ENCODE results near the gene NKAIN2.
"Not testable (repeated sequence)": the region's sequence is repeated elsewhere in the genome, so short reads cannot be mapped to it uniquely, and the experiment has no call there.

The NKAIN2 gene

GRCh38 chr6:124008988-124009765 lies 205.5 kb downstream of the NKAIN2 start:
- DNase-seq (ENCODE audit: low read depth), result no peak
- no peak overlapping the region for H3K4me3 ChIP-seq (ENCODE audit: low read depth, low read length)
- no peak for TF ChIP-seq CTCF (IDR thresholded peaks at IDR 0.05; ENCODE audit: low read depth, low read length, missing control alignments)
- in situ Hi-C loops (cut with HindIII; ENCODE audit: low sequenced_read_pairs), result no loop called here

GRCh38 chr6:124010574-124010973 lies 206.9 kb downstream of the NKAIN2 start:
- no peak for DNase-seq (ENCODE audit: low read depth)
- H3K4me3 ChIP-seq (ENCODE audit: low read depth, low read length), result no peak overlapping the region

GRCh38 chr6:124011180-124011579 lies 207.5 kb downstream of the NKAIN2 start:
- H3K4me3 ChIP-seq (ENCODE audit: low read depth, low read length), result no peak overlapping the region
- in situ Hi-C loops (cut with HindIII; ENCODE audit: low sequenced_read_pairs), result no loop called here
- no peak for TF ChIP-seq CTCF (IDR thresholded peaks at IDR 0.05; ENCODE audit: low read depth, low read length, missing control alignments)
- no peak for DNase-seq (ENCODE audit: low read depth)

More at GRCh38 chr6:124010574-124010973, 206.9 kb downstream of the NKAIN2 start:
- no peak for TF ChIP-seq CTCF (IDR thresholded peaks at IDR 0.05; ENCODE audit: low read depth, low read length, missing control alignments)
- in situ Hi-C loops (cut with HindIII; ENCODE audit: low sequenced_read_pairs), result no loop called here

- in situ Hi-C loops (cut with HindIII; ENCODE audit: low sequenced_read_pairs), result not testable (repeated sequence)
Measured at GRCh38 chr6:124022051-124022450, 218.4 kb downstream of the NKAIN2 start.

GRCh38 chr6:124022641-124023040 lies 219.0 kb downstream of the NKAIN2 start:
- no peak overlapping the region for H3K4me3 ChIP-seq (ENCODE audit: low read depth, low read length)
- TF ChIP-seq CTCF (IDR thresholded peaks at IDR 0.05; ENCODE audit: low read depth, low read length, missing control alignments), result no peak
- DNase-seq (ENCODE audit: low read depth), result no peak
- in situ Hi-C loops (cut with HindIII; ENCODE audit: low sequenced_read_pairs), result no loop called here

More at GRCh38 chr6:124022051-124022450, 218.4 kb downstream of the NKAIN2 start:
- not testable (repeated sequence) for DNase-seq (ENCODE audit: low read depth); H3K4me3 ChIP-seq (ENCODE audit: low read depth, low read length)

- TF ChIP-seq CTCF (IDR thresholded peaks at IDR 0.05; ENCODE audit: low read depth, low read length, missing control alignments), result no peak
Measured at GRCh38 chr6:124026694-124027093, 223.0 kb downstream of the NKAIN2 start.

GRCh38 chr6:124027392-124027791 lies 223.7 kb downstream of the NKAIN2 start:
- H3K4me3 ChIP-seq (ENCODE audit: low read depth, low read length), result no peak overlapping the region
- in situ Hi-C loops (cut with HindIII; ENCODE audit: low sequenced_read_pairs), result no loop called here
- no peak for DNase-seq (ENCODE audit: low read depth)
- no peak for TF ChIP-seq CTCF (IDR thresholded peaks at IDR 0.05; ENCODE audit: low read depth, low read length, missing control alignments)

More at GRCh38 chr6:124026694-124027093, 223.0 kb downstream of the NKAIN2 start:
- DNase-seq (ENCODE audit: low read depth), result no peak
- in situ Hi-C loops (cut with HindIII; ENCODE audit: low sequenced_read_pairs), result no loop called here
- H3K4me3 ChIP-seq (ENCODE audit: low read depth, low read length), result no peak overlapping the region
